Measurements from ENCODE around the gene PCDHA6.
"Not testable (repeated sequence)": the region's sequence is repeated elsewhere in the genome, so short reads cannot be mapped to it uniquely, and the experiment has no call there.

Gene PCDHA6, protein sequence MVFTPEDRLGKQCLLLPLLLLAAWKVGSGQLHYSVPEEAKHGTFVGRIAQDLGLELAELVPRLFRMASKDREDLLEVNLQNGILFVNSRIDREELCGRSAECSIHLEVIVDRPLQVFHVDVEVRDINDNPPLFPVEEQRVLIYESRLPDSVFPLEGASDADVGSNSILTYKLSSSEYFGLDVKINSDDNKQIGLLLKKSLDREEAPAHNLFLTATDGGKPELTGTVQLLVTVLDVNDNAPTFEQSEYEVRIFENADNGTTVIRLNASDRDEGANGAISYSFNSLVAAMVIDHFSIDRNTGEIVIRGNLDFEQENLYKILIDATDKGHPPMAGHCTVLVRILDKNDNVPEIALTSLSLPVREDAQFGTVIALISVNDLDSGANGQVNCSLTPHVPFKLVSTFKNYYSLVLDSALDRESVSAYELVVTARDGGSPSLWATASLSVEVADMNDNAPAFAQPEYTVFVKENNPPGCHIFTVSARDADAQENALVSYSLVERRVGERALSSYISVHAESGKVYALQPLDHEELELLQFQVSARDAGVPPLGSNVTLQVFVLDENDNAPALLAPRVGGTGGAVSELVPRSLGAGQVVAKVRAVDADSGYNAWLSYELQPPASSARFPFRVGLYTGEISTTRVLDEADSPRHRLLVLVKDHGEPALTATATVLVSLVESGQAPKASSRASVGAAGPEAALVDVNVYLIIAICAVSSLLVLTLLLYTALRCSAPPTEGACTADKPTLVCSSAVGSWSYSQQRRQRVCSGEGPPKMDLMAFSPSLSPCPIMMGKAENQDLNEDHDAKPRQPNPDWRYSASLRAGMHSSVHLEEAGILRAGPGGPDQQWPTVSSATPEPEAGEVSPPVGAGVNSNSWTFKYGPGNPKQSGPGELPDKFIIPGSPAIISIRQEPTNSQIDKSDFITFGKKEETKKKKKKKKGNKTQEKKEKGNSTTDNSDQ

GRCh38 chr5:140827704-140828361 lies at the start of gene PCDHA6:
Gene PCDHA6, plus strand, starts transcription at chr5:140827960. Its CDS starts 132 bp downstream, at chr5:140828092.
- DNase-seq = no peak

GRCh38 chr5:140780512-140780911 lies 47.2 kb upstream of the PCDHA6 start:
- DNase-seq = no peak

GRCh38 chr5:140785905-140786686 lies 41.7 kb upstream of the PCDHA6 start, which contains the start of gene PCDHA1:
Gene PCDHA1, plus strand, starts transcription at chr5:140786140.
- DNase-seq = no peak

- not testable (repeated sequence) for DNase-seq
Measured at GRCh38 chr5:140787422-140787821, 40.3 kb upstream of the PCDHA6 start.

DNA sequence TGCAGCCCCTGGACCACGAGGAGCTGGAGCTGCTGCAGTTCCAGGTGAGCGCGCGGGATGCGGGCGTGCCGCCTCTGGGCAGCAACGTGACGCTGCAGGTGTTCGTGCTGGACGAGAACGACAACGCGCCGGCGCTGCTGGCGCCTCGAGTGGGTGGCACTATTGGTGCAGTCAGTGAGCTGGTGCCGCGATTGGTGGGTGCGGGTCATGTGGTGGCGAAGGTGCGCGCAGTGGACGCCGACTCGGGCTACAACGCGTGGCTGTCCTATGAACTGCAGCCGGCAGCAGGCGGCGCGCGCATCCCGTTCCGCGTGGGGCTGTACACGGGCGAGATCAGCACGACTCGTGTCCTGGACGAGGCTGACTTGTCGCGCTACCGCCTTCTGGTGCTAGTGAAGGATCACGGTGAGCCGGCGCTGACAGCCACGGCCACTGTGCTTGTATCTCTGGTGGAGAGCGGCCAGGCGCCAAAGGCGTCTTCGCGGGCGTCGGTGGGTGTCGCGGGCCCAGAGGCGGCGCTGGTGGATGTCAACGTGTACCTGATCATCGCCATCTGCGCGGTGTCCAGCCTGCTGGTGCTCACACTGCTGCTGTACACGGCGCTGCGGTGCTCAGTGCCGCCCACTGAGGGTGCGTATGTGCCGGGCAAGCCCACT lies 39.8 kb upstream of the PCDHA6 start:
- not testable (repeated sequence) for DNase-seq

GRCh38 chr5:140791089-140791488 lies 36.7 kb upstream of the PCDHA6 start:
- no peak for DNase-seq

DNA sequence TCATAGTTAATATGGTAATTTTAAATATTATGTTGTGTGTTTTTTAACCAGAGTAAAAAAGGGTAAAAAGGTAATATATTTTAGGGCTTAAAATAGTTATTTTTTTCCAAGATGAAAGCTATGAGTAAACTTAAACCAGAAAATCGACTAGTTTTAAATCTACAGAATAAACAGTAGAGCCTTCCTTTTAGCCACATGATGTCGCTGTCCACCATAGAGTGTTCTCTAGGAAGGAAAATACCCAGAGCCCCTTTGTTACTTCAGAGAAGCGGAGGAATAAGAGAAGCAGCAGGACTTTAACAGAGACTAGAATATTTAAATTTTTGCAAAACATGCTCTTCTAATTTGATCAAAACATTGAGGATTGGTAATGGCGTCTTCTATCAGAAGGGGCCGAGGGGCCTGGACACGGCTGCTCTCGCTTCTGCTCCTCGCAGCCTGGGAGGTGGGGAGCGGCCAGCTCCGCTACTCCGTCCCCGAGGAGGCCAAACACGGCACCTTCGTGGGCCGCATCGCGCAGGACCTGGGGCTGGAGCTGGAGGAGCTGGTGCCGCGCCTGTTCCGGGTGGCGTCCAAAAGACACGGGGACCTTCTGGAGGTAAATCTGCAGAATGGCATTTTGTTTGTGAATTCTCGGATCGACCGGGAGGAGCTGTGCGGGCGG lies 33.0 kb upstream of the PCDHA6 start, which contains the start of gene PCDHA2:
Gene PCDHA2 (plus strand): TSS at position 258 of the 664 bp plus-strand sequence.
- DNase-seq = no peak

DNA sequence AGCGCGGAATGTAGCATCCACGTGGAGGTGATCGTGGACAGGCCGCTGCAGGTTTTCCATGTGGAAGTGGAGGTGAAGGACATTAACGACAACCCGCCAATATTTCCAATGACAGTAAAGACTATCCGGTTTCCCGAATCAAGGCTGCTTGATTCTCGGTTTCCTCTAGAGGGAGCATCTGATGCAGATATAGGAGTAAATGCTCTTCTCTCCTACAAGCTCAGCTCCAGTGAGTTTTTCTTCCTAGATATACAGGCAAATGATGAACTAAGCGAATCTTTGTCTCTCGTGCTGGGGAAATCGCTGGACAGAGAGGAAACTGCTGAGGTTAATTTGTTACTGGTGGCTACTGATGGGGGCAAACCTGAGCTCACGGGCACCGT lies 32.5 kb upstream of the PCDHA6 start:
- no peak for DNase-seq

- DNase-seq = not testable (repeated sequence)
Measured at GRCh38 chr5:140796072-140796717, 31.6 kb upstream of the PCDHA6 start.

GRCh38 chr5:140796718-140797095 lies 31.1 kb upstream of the PCDHA6 start:
- no peak for DNase-seq

- DNase-seq = no peak
Measured at GRCh38 chr5:140800816-140801493, 26.8 kb upstream of the PCDHA6 start, which contains the start of gene PCDHA3. Gene PCDHA3, plus strand, starts transcription at chr5:140801057.

DNA sequence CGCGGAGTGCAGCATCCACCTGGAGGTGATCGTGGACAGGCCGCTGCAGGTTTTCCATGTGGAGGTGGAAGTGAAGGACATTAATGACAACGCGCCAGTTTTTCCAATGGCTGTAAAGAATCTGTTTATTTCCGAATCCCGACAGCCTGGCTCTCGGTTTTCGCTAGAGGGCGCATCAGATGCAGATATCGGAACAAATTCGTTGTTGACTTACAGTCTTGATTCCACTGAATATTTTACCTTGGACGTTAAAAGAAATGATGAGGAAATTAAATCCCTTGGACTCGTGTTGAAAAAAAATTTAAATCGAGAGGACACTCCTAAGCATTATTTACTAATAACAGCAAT lies 26.3 kb upstream of the PCDHA6 start:
- no peak for DNase-seq

GRCh38 chr5:140802381-140802780 lies 25.4 kb upstream of the PCDHA6 start:
- not testable (repeated sequence) for DNase-seq

DNA sequence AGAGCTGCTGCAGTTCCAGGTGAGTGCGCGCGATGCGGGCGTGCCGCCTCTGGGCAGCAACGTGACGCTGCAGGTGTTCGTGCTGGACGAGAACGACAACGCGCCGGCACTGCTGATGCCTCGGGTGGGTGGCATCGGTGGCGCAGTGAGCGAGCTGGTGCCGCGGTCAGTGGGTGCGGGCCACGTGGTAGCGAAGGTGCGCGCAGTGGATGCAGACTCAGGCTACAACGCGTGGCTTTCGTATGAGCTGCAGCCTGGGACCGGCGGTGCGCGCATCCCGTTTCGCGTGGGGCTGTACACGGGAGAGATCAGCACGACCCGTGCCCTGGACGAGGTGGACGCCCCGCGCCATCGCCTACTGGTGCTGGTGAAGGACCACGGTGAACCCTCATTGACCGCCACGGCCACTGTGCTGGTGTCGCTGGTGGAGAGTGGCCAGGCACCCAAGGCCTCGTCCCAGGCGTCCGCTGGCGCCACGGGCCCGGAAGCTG lies 24.9 kb upstream of the PCDHA6 start:
- DNase-seq = no peak

DNA sequence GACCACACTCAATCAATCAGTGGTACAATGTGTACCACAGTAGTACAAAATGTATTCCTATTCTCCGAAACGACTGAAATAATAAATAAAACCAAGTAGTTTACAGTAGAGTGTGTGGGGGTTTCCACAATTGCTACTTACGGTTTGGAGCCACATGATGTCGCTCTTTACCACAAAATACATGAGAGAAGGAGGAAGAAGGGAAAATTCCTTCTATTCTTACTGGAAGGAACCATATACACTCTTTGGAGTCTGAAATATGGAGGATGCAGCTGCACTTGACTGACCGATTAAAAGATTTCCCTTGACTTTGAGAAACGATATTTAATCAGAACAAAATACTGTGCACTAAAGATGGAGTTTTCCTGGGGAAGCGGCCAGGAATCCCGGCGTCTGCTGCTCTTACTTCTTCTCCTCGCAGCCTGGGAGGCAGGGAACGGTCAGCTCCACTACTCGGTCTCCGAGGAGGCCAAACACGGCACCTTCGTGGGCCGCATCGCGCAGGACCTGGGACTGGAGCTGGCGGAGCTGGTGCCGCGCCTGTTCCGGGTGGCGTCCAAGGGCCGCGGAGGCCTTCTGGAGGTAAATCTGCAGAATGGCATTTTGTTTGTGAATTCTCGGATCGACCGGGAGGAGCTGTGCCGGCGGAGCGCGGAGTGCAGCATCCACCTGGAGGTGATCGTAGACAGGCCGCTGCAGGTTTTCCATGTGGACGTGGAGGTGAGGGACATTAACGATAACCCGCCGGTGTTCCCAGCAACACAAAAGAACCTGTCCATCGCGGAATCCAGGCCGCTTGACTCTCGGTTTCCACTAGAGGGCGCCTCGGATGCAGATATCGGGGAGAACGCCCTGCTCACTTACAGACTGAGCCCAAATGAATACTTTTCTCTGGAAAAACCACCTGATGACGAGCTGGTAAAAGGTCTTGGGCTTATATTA lies 20.7 kb upstream of the PCDHA6 start, which contains the start of gene PCDHA4:
Gene PCDHA4 (plus strand): TSS at position 235 of the 942 bp plus-strand sequence.
- peak; percentile 66 for DNase-seq

DNA sequence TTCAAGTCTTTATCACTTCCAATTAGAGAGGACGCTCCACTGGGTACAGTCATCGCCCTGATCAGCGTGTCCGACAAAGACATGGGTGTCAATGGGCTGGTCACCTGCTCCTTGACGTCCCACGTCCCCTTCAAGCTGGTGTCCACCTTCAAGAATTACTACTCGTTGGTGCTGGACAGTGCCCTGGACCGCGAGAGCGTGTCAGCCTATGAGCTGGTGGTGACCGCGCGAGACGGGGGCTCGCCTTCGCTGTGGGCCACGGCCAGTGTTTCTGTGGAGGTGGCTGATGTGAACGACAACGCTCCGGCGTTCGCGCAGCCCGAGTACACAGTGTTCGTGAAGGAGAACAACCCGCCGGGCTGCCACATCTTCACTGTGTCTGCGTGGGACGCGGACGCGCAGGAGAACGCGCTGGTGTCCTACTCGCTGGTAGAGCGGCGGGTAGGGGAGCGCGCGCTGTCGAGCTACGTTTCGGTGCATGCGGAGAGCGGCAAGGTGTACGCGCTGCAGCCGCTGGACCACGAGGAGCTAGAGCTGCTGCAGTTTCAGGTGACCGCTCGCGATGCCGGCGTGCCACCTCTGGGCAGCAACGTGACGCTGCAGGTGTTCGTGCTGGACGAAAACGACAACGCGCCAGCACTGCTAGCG lies 19.4 kb upstream of the PCDHA6 start:
- DNase-seq = not testable (repeated sequence)

DNA sequence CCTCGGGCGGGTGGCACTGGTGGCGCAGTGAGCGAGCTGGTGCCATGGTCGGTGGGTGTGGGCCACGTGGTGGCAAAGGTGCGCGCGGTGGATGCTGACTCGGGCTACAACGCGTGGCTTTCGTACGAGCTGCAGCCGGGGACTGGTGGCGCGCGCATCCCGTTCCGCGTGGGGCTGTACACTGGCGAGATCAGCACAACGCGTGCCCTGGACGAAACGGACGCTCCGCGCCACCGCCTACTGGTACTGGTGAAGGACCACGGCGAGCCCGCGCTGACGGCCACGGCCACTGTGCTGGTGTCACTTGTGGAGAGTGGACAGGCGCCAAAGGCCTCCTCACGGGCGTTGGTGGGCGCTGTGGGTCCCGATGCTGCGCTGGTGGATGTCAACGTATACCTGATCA lies 18.9 kb upstream of the PCDHA6 start:
- DNase-seq = no peak

Data from NCI-H1092 (cell line).